GM21381 (cell line): Measurements from ENCODE around the gene ILDR2.
"Not testable (repeated sequence)": the region's sequence is repeated elsewhere in the genome, so short reads cannot be mapped to it uniquely, and the experiment has no call there.

Experiments used
- ATAC-seq: cut with Tn5 transposase; IDR thresholded peaks from one replicate; pipeline ENCODE4 v1.9.1; 2021; ENCODE audit warnings: mild to moderate bottlenecking, moderate library complexity; ENCODE audit not compliant: unreplicated experiment

Gene ILDR2

GRCh38 chr1:166895766-166896165 is 79.6 kb downstream of the ILDR2 start:
- ATAC-seq: no peak

GRCh38 chr1:166889776-166890175 is 85.6 kb downstream of the ILDR2 start:
- no peak for ATAC-seq

GRCh38 chr1:166888373-166889111 is 86.8 kb downstream of the ILDR2 start:
- no peak for ATAC-seq

GRCh38 chr1:166884971-166885370 is 90.4 kb downstream of the ILDR2 start:
- no peak for ATAC-seq

- ATAC-seq: no peak
Measured at GRCh38 chr1:166884040-166884642, 91.2 kb downstream of the ILDR2 start.

- ATAC-seq: no peak
Measured at GRCh38 chr1:166882893-166883292, 92.4 kb downstream of the ILDR2 start.

- not testable (repeated sequence) for ATAC-seq
Measured at GRCh38 chr1:166878173-166878917, 97.0 kb downstream of the ILDR2 start.

GRCh38 chr1:166876540-166876838 is 98.9 kb downstream of the ILDR2 start:
- peak; percentile 1 for ATAC-seq

- ATAC-seq: peak; percentile 83
Measured at GRCh38 chr1:166875734-166876539, 99.4 kb downstream of the ILDR2 start, which contains the start of gene TADA1. TADA1 (minus strand) TSS chr1:166876264; CDS start chr1:166876233, 31 bp downstream.

GRCh38 chr1:166875302-166875733 is 100.0 kb downstream of the ILDR2 start:
- no peak for ATAC-seq

GRCh38 chr1:166874464-166874863 is 100.9 kb downstream of the ILDR2 start:
- ATAC-seq: no peak

- no peak for ATAC-seq
Measured at GRCh38 chr1:166870584-166870983, 104.8 kb downstream of the ILDR2 start.

- ATAC-seq: no peak
Measured at GRCh38 chr1:166869318-166870099, 105.8 kb downstream of the ILDR2 start.

- no peak for ATAC-seq
Measured at GRCh38 chr1:166868639-166869038, 106.7 kb downstream of the ILDR2 start.

- ATAC-seq: no peak
Measured at GRCh38 chr1:166865926-166866325, 109.4 kb downstream of the ILDR2 start.

- ATAC-seq: no peak
Measured at GRCh38 chr1:166859597-166859996, 115.7 kb downstream of the ILDR2 start.

GRCh38 chr1:166858726-166859419 is 116.5 kb downstream of the ILDR2 start:
- ATAC-seq: no peak
